WERI-Rb-1 (cell line): ENCODE results near the gene LCE3C.
A peak's percentile ranks its signal among the peaks of the same experiment; 100 is the strongest.

Source experiments
- DNase-seq: peaks from one replicate; pipeline ENCODE4 v3.0.0-alpha.2; 2020
- H3K27ac ChIP-seq: fragments of 250-450 bp; sonication (Bioruptor Pico); 2 replicates; pipeline ENCODE4 v1.5.1; 2020; ENCODE audit warnings: mild to moderate bottlenecking, moderate library complexity
- H3K27me3 ChIP-seq: fragments of 250-450 bp; sonication (Bioruptor Pico); 2 replicates; pipeline ENCODE4 v1.5.1; 2021; ENCODE audit warnings: mild to moderate bottlenecking, low read depth, moderate library complexity; ENCODE audit not compliant: insufficient read depth, severe bottlenecking
- H3K36me3 ChIP-seq: fragments of 250-450 bp; sonication (Bioruptor Pico); 2 replicates; pipeline ENCODE4 v1.5.1; 2020; ENCODE audit warnings: mild to moderate bottlenecking, moderate library complexity
- H3K4me3 ChIP-seq: 2 replicates; pipeline ENCODE4 v1.5.1; 2011; ENCODE audit warnings: low read depth, mild to moderate bottlenecking, control low read depth, low read length
- H3K9me3 ChIP-seq: fragments of 250-450 bp; sonication (Bioruptor Pico); 2 replicates; pipeline ENCODE4 v1.5.1; 2021; ENCODE audit warnings: mild to moderate bottlenecking, moderate library complexity; ENCODE audit not compliant: severe bottlenecking
- TF ChIP-seq, protein P1 (sequence below): IDR thresholded peaks from 2 replicates; pipeline ENCODE4 v1.5.1; 2011; ENCODE audit warnings: low read depth, mild to moderate bottlenecking, control low read depth, inconsistent platforms, low read length

The LCE3C gene

DNA sequence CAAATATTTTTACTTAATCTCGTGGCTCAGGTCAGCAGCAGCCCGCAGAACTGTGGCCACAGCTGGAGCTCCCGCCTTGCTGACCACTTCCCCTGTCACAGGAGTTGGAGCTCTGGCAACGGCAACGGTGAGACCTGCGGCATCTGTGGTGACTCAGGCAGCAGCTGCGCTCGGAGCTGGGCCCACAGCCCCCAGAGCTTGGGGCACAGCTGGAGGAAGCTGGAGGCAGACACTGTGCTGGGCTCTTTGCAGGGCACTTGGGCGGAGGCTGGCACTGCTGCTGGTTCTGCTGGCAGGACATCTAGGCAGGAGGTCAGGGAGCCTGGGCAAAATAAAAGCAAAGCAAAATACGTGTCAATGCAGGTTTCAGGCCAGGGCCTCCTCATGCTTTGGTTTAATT is 22.8 kb downstream of the LCE3C start, which contains the start of gene LCE3A:
LCE3A (minus strand) TSS at position 301 of the 400 bp plus-strand sequence; CDS start at position 301, 0 bp downstream.
- no peak for DNase-seq
- Histone ChIP-seq H3K9me3 (peaks cover 19% of the 10 kb centered on the region), H3K27me3 (peaks cover 85% of the 10 kb centered on the region), H3K36me3 (no peaks in the 10 kb centered on the region), H3K4me3 (no peak within 1 kb of the TSS), H3K27ac (no peak within 1 kb of the TSS)
- TF ChIP-seq, protein P1, sequence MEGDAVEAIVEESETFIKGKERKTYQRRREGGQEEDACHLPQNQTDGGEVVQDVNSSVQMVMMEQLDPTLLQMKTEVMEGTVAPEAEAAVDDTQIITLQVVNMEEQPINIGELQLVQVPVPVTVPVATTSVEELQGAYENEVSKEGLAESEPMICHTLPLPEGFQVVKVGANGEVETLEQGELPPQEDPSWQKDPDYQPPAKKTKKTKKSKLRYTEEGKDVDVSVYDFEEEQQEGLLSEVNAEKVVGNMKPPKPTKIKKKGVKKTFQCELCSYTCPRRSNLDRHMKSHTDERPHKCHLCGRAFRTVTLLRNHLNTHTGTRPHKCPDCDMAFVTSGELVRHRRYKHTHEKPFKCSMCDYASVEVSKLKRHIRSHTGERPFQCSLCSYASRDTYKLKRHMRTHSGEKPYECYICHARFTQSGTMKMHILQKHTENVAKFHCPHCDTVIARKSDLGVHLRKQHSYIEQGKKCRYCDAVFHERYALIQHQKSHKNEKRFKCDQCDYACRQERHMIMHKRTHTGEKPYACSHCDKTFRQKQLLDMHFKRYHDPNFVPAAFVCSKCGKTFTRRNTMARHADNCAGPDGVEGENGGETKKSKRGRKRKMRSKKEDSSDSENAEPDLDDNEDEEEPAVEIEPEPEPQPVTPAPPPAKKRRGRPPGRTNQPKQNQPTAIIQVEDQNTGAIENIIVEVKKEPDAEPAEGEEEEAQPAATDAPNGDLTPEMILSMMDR = no peak

DNA sequence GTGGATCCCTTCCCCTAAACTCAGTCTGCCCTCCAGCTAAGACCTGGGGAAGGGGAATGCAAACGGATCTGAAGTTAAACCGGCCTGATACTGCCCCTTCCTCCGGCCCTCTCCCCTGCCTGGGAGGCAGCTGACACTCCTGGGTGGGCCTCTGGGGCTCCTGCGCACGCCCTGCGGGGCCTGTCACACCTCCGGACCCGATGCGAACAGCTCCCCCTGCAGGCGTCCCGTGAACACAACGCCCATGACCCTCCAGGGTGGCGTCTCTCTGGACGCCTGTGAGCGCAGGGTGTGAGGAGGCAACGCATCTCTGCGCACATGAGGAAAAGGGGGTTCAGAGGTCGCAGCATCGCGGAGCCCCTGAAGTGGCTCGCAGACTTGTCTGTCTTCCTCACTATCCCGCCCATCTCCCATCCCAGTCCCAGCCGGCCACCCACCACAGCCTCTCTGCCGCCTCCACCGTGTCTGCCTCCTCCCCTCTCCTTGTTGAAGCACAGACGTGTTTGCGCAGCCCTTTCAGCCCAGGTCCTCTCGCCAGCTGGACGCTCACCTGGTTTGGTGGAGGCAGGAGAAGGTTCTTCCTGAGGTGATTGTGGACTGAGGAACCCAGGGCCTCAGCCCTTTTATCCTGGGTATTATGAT is 23.3 kb downstream of the LCE3C start:
- H3K4me3 ChIP-seq = no peak overlapping the region
- DNase-seq = peak; percentile 60
- TF ChIP-seq, protein P1 = peak; percentile 92

DNA sequence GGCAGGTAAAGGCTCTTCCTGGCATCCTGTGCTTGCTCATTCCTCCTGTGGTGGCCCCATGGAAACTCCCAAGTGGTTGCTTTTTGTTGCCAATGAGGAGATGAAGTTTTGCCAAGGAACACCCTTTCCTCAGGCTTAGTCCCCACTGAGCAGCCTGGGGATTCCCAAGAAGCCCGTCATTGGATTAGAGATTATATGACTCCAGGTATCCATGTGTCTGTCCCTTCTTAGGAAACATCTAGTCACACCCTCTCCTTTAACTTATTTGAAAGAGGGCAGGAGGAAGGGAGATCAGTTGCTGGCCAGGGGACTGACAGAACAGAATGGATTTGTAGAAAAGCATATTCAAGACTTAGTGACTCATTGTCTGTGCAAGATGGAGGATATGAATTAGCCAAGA is 26.7 kb downstream of the LCE3C start:
- no peak for DNase-seq
- no peaks in the 10 kb centered on the region for H3K9me3 ChIP-seq

More for the DNA sequence above, 23.3 kb downstream of the LCE3C start:
- no peaks in the 10 kb centered on the region for H3K36me3 ChIP-seq
- H3K9me3 ChIP-seq = peaks cover 15% of the 10 kb centered on the region
- H3K27ac ChIP-seq = no peak overlapping the region
- H3K27me3 ChIP-seq = peaks cover 90% of the 10 kb centered on the region

DNA sequence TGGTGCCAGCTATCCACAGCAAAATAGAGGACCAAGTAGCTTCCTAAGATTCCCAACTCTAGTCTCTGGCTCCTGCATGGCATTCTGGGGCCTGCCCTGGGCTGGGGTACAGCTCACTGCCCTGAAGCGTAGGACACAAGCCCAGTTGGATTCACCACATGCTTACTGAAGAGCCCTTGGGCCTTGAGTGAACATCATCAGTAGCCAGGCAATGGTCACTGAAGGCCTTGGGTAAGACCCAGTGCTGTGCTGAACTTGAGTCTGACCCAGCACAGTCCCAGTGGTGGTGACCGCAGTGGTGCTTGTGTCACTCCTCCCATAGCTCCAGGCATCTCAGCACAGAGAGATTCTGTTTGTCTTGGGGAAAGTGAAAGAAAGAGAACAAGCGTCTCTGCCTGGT is 30.6 kb downstream of the LCE3C start:
- Histone ChIP-seq H3K27me3 (peaks cover 97% of the 10 kb centered on the region), H3K9me3 (peaks cover 5% of the 10 kb centered on the region), H3K4me3 (no peak overlapping the region), H3K27ac (no peak overlapping the region), H3K36me3 (no peaks in the 10 kb centered on the region)
- DNase-seq = no peak
- TF ChIP-seq, protein P1 = no peak

More for the DNA sequence above, 26.7 kb downstream of the LCE3C start:
- TF ChIP-seq, protein P1 = no peak
- Histone ChIP-seq H3K36me3 (no peaks in the 10 kb centered on the region), H3K27ac (no peak overlapping the region), H3K27me3 (peaks cover 98% of the 10 kb centered on the region), H3K4me3 (no peak overlapping the region)

DNA sequence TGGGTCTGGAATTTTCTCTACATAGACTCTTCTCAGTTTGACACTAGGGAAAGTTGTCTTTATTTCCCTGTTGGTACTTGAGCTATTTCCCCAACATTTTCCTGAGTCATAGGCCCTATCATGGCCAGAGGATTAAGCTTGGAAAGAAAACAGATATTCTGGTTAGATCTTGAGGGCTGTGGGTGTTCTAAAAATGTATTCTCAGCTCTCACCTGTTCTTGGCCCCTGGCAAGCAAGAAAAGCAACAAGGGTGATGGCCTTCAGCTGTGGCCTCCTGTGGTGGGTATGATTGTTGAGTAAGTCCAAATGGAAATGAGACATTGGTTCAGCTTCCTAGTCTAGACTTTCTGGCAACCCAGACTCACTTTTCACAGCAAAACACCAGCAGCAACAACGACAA is 40.3 kb downstream of the LCE3C start:
- no peaks in the 10 kb centered on the region for H3K36me3 ChIP-seq
- TF ChIP-seq, protein P1 = no peak
- H3K27ac ChIP-seq = no peak overlapping the region
- peaks cover 5% of the 10 kb centered on the region for H3K9me3 ChIP-seq
- peaks cover 90% of the 10 kb centered on the region for H3K27me3 ChIP-seq
- H3K4me3 ChIP-seq = no peak overlapping the region
- no peak for DNase-seq

DNA sequence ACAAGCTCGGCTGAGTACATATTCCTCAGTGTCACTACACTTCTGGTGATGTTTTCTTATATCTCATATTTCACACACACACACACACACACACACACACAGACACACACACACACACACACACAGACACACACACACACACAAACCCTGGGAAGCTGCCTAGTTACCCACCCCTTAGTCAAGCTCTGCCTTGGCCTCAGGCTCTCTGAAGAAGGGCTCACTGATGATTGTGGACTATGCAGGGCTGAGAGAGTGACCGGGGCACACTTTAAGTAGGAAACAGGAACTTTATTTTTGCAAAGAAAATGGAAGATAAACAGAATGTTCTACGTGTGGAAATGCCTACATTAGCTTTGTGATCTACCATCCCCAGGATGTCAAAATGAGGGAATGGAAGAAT is 43.9 kb downstream of the LCE3C start:
- H3K27me3 ChIP-seq = peaks cover 99% of the 10 kb centered on the region
- no peak for DNase-seq
- TF ChIP-seq, protein P1 = no peak
- H3K36me3 ChIP-seq = no peaks in the 10 kb centered on the region
- no peak overlapping the region for H3K27ac ChIP-seq
- H3K9me3 ChIP-seq = peaks cover 5% of the 10 kb centered on the region
- no peak overlapping the region for H3K4me3 ChIP-seq
